ENCODE results near the gene AMPD2.

DNA sequence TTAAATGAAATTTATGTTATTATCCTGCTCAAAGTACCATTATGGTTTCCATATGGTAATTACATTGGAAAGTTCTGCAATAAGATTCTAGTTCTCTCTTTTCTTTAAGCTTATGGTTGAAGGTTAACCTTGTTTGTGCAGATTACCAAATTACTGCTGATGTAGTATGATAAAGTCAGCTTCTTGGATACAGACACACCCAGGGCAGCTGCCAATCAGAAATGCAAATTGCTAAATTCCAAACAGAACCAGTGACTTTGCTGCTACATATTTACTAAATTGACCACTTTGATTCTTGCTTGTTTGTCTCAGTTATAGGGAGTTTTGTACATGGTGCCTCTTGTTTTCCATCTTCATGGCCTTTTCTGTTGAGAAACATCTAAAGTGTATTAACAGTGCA lies 26.7 kb upstream of the AMPD2 start:
- no peak for TF ChIP-seq POLR2A (IDR thresholded peaks at IDR 0.05; ENCODE audit: low read depth, low read length)
- no peak for TF ChIP-seq TAF1 (IDR thresholded peaks at IDR 0.05; ENCODE audit: low read depth, low read length)
